HG03066 (cell line): Measurements from ENCODE around the gene IL16.

ENCODE experiments used
- ATAC-seq: cut with Tn5 transposase; IDR thresholded peaks from one replicate; pipeline ENCODE4 v1.9.1; 2021; ENCODE audit warnings: low read depth; ENCODE audit not compliant: unreplicated experiment

IL16 gene

GRCh38 chr15:81254277-81254915 is 57.7 kb downstream of the IL16 start:
- ATAC-seq, result no peak

- no peak for ATAC-seq
These were observed 58.2 kb downstream of the IL16 start for GRCh38 chr15:81254916-81255290.

- no peak for ATAC-seq
These were observed 58.8 kb downstream of the IL16 start for GRCh38 chr15:81255315-81255957.

GRCh38 chr15:81255958-81256320 is 59.3 kb downstream of the IL16 start:
- no peak for ATAC-seq

GRCh38 chr15:81256916-81257315 is 60.2 kb downstream of the IL16 start:
- ATAC-seq, result no peak

- no peak for ATAC-seq
These were observed 60.8 kb downstream of the IL16 start for GRCh38 chr15:81257435-81257834.

- no peak for ATAC-seq
These were observed 61.8 kb downstream of the IL16 start for GRCh38 chr15:81258455-81258854.

- ATAC-seq, result no peak
These were observed 63.1 kb downstream of the IL16 start for GRCh38 chr15:81259760-81260298.

- ATAC-seq, result no peak
These were observed 64.6 kb downstream of the IL16 start for GRCh38 chr15:81261172-81261811.

- no peak for ATAC-seq
These were observed 66.8 kb downstream of the IL16 start for GRCh38 chr15:81263477-81263876.

- ATAC-seq, result no peak
These were observed 67.6 kb downstream of the IL16 start for GRCh38 chr15:81264072-81264857.

- ATAC-seq, result no peak
These were observed 68.7 kb downstream of the IL16 start for GRCh38 chr15:81265256-81265943.

GRCh38 chr15:81265944-81266775 is 69.5 kb downstream of the IL16 start:
- peak; percentile 95 for ATAC-seq

GRCh38 chr15:81268340-81268739 is 71.7 kb downstream of the IL16 start:
- no peak for ATAC-seq

GRCh38 chr15:81268881-81269601 is 72.4 kb downstream of the IL16 start:
- ATAC-seq, result no peak

- ATAC-seq, result no peak
These were observed 73.5 kb downstream of the IL16 start for GRCh38 chr15:81270188-81270587.

GRCh38 chr15:81270781-81271491 is 74.3 kb downstream of the IL16 start:
- no peak for ATAC-seq
